GM21423 (cell line): ENCODE results near the gene CLEC1B.
"Not testable (repeated sequence)": the region's sequence is repeated elsewhere in the genome, so short reads cannot be mapped to it uniquely, and the experiment has no call there.

Experiments
- ATAC-seq: cut with Tn5 transposase; IDR thresholded peaks from one replicate; pipeline ENCODE4 v1.9.1; 2021; ENCODE audit warnings: mild to moderate bottlenecking, moderate library complexity; ENCODE audit not compliant: unreplicated experiment

The CLEC1B gene

DNA sequence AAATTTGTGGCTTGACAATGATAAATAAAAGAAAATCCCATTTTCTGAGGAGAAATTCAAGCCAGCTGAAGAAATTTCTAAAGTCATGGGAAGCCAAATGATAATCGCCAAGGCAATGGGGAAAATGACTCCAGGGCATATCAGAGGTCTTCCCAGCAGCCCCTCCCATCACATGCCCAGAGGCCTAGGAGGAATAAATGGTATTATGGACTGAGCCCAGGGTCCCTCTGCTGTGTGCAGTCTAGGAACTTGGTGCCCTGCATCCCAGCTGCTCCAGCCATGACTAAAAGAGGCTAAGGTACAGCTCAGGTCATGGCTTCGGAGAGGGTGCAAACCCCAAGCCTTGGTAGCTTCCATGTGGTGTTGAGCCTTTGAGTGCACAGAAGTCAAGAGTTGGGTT lies 23.3 kb downstream of the CLEC1B start:
- ATAC-seq, result no peak

- not testable (repeated sequence) for ATAC-seq
Measured at GRCh38 chr12:9974731-9975130, 24.2 kb downstream of the CLEC1B start.

DNA sequence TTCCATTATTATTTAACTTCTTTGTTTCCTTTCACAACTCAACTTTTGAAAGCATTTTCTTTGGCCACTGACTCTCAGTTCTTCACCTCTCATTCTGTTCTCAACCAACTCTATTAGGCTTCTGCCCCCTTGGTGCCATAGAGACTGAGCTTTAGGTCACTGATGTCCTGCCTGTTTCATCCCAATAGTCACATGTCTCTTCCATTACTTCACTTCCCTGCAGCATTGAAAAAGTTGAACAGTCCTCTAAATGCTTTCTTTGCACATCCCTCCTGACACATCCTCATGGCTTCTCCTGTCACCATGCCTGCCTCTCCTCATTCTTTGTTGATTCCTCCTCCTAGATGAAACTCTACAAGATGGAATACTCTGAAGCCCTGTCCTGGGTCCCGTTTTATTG lies 25.0 kb downstream of the CLEC1B start:
- no peak for ATAC-seq

DNA sequence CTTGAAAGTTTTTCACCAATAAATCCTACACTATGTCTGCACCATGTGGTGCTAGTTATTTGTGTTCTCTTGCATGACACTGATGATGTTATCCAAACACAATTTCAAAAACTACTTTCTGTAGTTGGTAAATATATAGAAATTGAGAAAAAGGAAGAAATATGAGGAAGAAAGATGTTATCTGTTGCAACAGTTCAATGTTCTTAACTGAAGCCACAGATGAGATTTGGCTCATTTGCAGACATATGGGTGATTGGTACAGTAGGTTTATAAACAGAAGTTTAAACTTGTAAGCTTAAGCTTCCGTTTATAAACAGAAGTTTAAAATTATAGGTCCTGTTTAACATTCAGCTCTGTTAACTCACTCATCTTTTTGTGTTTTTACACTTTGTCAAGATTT lies 27.7 kb downstream of the CLEC1B start, which contains the start of gene CLEC12A:
CLEC12A (plus strand) TSS at position 229 of the 400 bp plus-strand sequence. CDS start 188 bp downstream, outside the sequence.
- no peak for ATAC-seq

- ATAC-seq, result no peak
Measured at GRCh38 chr12:9969673-9970072, 29.2 kb downstream of the CLEC1B start.

DNA sequence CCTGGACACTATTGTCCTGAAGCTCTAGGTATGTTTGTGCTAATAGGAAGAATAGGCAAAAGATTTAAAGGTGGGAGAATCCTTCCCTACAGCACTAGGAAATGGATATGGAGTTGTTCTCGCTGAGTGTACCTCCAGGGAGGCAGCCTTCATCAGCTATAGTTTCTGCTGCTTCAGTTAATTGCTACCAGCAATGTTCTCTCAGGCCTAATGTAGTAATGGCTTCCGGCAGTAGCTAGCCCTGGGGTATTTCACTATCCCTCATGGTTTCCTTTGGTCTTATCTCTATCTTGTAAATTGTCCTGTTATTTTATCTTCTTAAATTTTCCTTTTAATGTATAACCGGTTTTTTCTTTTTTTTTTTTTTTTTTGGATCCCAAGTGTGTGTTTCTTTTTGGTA lies 37.0 kb downstream of the CLEC1B start:
- ATAC-seq, result no peak

GRCh38 chr12:9961106-9961505 lies 37.8 kb downstream of the CLEC1B start:
- peak; percentile 91 for ATAC-seq

DNA sequence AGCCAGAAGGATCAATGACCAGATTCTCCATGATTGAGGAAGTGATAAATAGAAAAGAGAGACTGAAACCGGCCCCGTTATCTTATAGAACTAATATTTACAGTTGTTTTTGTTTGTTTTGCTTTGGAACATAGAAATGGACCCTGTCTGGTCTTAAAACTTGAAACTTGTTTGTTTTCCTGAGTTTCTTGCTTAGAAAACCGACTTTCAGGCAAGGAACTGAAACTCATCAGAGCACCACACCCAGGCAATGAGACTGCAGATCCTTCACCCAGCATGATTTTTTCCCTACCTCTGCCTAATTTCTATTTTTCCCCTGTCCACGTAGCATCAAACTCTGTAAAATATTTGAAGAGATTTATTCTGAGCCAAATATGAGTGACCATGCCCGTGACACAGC lies 38.3 kb downstream of the CLEC1B start:
- ATAC-seq, result peak; percentile 19

GRCh38 chr12:9957834-9958233 lies 41.1 kb downstream of the CLEC1B start:
- no peak for ATAC-seq

GRCh38 chr12:9952954-9953729 lies 45.8 kb downstream of the CLEC1B start:
- not testable (repeated sequence) for ATAC-seq

DNA sequence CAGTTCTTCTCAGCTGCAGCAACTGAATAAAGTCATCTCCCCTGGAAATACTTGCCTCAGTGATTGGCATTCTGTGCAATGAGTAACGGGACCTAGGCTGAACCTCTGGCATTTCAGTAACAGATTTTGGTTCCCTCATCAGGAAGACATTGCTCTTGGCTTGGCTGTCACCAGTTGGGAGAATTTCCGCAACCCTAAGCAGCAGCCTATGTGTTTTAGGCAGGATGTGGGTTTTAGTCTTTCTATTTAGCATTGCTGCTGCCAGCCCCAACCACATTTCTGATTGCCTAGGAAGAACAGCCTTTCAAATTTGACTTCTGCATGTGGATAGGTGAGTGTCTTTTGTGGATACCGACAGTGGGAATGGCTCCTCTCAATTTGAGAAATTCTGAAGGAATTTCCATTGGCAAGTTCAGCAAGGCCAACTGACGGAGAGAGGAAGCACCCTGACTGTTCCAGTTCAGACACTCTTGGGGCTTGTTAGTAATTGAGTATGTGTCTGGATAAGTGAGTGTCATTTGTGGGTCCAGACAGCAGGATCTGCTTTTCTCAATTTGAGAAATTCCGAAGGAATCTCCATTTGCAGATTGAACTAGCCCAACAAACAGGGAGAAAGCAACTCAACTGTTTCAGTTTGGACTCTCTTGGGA lies 47.8 kb downstream of the CLEC1B start:
- no peak for ATAC-seq

DNA sequence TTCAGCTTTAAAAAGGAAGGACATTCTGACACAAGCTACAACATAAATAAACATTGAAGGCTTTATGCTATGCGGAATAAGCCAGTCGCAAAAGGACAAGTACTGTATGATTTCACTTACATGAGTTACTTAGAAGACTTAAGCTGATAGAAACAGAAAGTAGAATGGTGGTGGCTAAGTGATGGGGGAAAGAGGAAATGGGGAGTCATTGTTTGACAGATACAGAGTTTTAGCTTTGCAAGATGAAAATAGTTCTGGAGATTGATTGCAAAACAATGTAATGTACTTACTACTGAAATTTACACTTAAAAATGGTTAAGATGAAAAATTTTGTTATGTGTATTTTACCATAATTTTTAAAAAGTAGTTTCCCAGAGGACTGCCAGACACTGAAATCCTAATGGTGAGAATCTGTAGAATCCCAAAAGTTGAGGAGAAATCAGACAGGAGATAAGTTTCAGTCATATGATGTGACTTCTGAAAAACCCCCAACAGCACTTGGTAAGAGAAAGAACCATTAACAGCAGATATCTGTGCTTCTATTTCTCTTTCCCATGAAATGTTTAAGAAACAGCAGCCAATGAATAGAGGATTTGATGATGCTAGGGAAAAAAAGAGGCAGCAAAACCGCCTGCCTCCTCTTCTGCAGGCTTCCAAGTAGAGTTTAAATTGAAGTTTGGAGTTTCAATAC lies 50.2 kb downstream of the CLEC1B start:
- ATAC-seq, result peak; percentile 91

GRCh38 chr12:9947674-9948073 lies 51.2 kb downstream of the CLEC1B start:
- no peak for ATAC-seq

DNA sequence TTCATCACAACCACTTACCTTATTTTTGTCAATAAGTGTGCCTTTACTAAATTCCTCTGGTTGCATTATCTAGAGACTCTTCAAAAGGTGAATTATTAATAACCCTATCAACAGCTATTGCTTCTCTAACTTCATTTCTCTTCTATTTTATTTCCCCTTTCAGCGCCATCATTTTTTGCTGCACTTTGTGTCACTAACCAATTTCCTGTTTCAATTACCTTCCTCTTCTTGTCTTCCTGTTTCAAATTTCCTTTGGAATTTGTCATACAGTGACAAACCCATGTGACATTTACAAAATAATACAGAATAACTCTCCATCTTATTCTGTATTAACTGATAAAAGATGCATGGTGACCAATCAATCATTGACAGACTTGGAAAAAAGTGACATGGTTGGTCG lies 54.5 kb downstream of the CLEC1B start:
- ATAC-seq, result no peak

- ATAC-seq, result peak; percentile 93
Measured at GRCh38 chr12:9943240-9943639, 55.7 kb downstream of the CLEC1B start.
